ENCODE measurements around the gene DNAH10. TPM values are rescaled to one million over a fixed set of nuclear protein-coding genes. Genes with fewer than 3 reads are reported as not detected.

DNAH10 gene
- total RNA-seq, 2 donors from 2014 or later: 0.09 to 0.64 TPM

DNA sequence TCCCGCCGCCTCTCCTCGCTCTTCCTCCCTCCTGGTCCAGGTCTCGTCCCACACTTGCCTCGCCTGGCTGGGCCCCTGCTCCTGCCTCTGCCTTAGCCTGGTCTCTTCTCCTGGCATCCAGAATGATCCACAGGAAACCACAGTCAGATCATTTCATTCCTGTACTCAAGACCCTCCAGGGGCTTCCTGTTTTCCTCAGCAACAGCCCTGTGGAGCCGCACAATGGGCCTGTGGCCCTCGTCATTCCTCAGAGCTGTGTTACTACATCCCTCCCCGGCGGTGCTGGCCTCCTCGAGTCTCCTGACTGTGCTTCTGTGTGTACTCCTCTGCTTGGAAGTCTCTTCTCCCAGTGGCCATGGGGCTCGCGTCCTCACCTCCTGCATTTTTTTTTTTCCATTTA, 29.9 kb upstream of the DNAH10 start:
- WGBS, 2 experiments (ENCODE audit: insufficient coverage in 1 of 2, insufficient read length in 1 of 2): 89 to 91% methylated on average over 12 of the region's 12 CpGs
- Histone ChIP-seq H3K9ac (ENCODE audit: extremely low read depth, low read length, poor library complexity, severe bottlenecking) (no peak overlapping the region), H3K27me3 (ENCODE audit: control insufficient read depth, insufficient read depth, low read length, poor library complexity, severe bottlenecking) (no peaks in the 10 kb centered on the region), H3K4me1 (ENCODE audit: control insufficient read depth, insufficient read depth, low read length) (no peaks in the 10 kb centered on the region), H3K36me3 (ENCODE audit: control insufficient read depth, insufficient read depth, low read length) (peaks cover 86% of the 10 kb centered on the region), H3K27ac (ENCODE audit: low read depth, low read length) (no peak overlapping the region), H3K9me3 (ENCODE audit: control insufficient read depth, low read length) (no peaks in the 10 kb centered on the region), H3K4me3 (ENCODE audit: low read length) (no peak overlapping the region)
- no peaks in the 10 kb centered on the region for H3K4me1 Mint-ChIP-seq
- no peaks in the 10 kb centered on the region for H3K9me3 Mint-ChIP-seq
- TF ChIP-seq, protein P1, sequence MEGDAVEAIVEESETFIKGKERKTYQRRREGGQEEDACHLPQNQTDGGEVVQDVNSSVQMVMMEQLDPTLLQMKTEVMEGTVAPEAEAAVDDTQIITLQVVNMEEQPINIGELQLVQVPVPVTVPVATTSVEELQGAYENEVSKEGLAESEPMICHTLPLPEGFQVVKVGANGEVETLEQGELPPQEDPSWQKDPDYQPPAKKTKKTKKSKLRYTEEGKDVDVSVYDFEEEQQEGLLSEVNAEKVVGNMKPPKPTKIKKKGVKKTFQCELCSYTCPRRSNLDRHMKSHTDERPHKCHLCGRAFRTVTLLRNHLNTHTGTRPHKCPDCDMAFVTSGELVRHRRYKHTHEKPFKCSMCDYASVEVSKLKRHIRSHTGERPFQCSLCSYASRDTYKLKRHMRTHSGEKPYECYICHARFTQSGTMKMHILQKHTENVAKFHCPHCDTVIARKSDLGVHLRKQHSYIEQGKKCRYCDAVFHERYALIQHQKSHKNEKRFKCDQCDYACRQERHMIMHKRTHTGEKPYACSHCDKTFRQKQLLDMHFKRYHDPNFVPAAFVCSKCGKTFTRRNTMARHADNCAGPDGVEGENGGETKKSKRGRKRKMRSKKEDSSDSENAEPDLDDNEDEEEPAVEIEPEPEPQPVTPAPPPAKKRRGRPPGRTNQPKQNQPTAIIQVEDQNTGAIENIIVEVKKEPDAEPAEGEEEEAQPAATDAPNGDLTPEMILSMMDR (conservative IDR thresholded peaks at IDR 0.05): no peak
- no peak for DNase-seq
- peaks cover 89% of the 10 kb centered on the region for H3K36me3 Mint-ChIP-seq (ENCODE audit: low read depth)
- no peak overlapping the region for H3K4me3 Mint-ChIP-seq
- H3K27me3 Mint-ChIP-seq (ENCODE audit: insufficient read depth): no peaks in the 10 kb centered on the region
- H3K27ac Mint-ChIP-seq: peak overlapping the region; percentile 45

DNA sequence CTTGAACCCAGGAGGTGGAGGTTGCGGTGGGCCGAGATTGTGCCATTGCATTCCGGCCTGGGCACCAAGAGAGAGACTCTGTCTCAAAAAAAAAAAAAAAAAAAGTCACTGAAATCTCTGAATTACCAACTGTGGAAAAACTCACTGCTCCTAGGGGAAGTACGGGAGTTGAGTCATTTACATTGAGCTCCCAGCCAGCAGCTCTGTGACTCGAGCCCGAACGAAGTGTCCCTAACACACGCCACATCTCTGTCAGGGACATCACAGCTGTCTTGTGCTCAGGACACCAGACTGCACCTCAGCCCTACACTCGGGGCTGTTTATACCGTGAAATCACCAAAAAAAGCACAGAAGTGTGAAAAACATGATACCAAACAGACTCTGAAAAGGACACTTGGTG, 28.9 kb upstream of the DNAH10 start:
- H3K27me3 Mint-ChIP-seq (ENCODE audit: insufficient read depth): no peaks in the 10 kb centered on the region
- no peak overlapping the region for H3K4me3 Mint-ChIP-seq
- H3K9ac ChIP-seq (ENCODE audit: extremely low read depth, low read length, poor library complexity, severe bottlenecking): no peak overlapping the region
- no peaks in the 10 kb centered on the region for H3K27me3 ChIP-seq (ENCODE audit: control insufficient read depth, insufficient read depth, low read length, poor library complexity, severe bottlenecking)
- H3K36me3 Mint-ChIP-seq (ENCODE audit: low read depth): peaks cover 89% of the 10 kb centered on the region
- no peaks in the 10 kb centered on the region for H3K9me3 ChIP-seq (ENCODE audit: control insufficient read depth, low read length)
- H3K27ac ChIP-seq (ENCODE audit: low read depth, low read length): no peak overlapping the region
- TF ChIP-seq, protein P1 (conservative IDR thresholded peaks at IDR 0.05): no peak
- 88 to 95% methylated on average over 7 to 10 of the region's 10 CpGs for WGBS, 2 experiments (ENCODE audit: insufficient coverage in 1 of 2, insufficient read length in 1 of 2)
- no peak for DNase-seq
- H3K9me3 Mint-ChIP-seq: no peaks in the 10 kb centered on the region
- peaks cover 84% of the 10 kb centered on the region for H3K36me3 ChIP-seq (ENCODE audit: control insufficient read depth, insufficient read depth, low read length)
- H3K4me1 Mint-ChIP-seq: no peaks in the 10 kb centered on the region
- H3K27ac Mint-ChIP-seq: peak overlapping the region; percentile 44
- no peak overlapping the region for H3K4me3 ChIP-seq (ENCODE audit: low read length)
- no peaks in the 10 kb centered on the region for H3K4me1 ChIP-seq (ENCODE audit: control insufficient read depth, insufficient read depth, low read length)

DNA sequence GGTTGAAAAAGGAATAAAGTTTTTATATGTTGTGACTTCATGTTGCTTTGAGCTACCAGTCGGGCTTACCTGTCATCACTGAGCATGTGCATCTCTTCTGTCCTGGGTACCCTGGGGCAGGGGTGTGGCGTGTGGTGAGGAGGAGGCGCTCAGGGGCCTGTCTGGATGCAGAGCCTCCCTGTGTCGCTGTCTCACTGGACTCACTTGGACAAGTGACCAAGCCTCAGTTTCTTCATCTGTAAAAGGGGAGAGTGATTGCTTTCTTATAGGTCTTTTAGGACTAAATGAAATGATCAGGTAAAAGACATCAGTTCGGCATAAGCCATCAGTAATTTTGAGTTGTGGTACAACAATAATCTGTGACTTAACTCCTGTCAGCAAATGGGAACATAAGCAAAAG, 27.8 kb upstream of the DNAH10 start:
- H3K27ac ChIP-seq (ENCODE audit: low read depth, low read length): no peak overlapping the region
- no peaks in the 10 kb centered on the region for H3K9me3 ChIP-seq (ENCODE audit: control insufficient read depth, low read length)
- no peaks in the 10 kb centered on the region for H3K9me3 Mint-ChIP-seq
- no peaks in the 10 kb centered on the region for H3K27me3 ChIP-seq (ENCODE audit: control insufficient read depth, insufficient read depth, low read length, poor library complexity, severe bottlenecking)
- no peak overlapping the region for H3K27ac Mint-ChIP-seq
- DNase-seq: no peak
- H3K4me3 Mint-ChIP-seq: no peak overlapping the region
- 74 to 79% methylated on average over 5 of the region's 5 CpGs for WGBS, 2 experiments (ENCODE audit: insufficient coverage in 1 of 2, insufficient read length in 1 of 2)
- TF ChIP-seq, protein P1 (conservative IDR thresholded peaks at IDR 0.05): no peak
- H3K4me1 Mint-ChIP-seq: no peaks in the 10 kb centered on the region
- no peak overlapping the region for H3K9ac ChIP-seq (ENCODE audit: extremely low read depth, low read length, poor library complexity, severe bottlenecking)
- H3K27me3 Mint-ChIP-seq (ENCODE audit: insufficient read depth): no peaks in the 10 kb centered on the region
- H3K36me3 ChIP-seq (ENCODE audit: control insufficient read depth, insufficient read depth, low read length): peaks cover 84% of the 10 kb centered on the region
- H3K4me3 ChIP-seq (ENCODE audit: low read length): no peak overlapping the region
- peaks cover 89% of the 10 kb centered on the region for H3K36me3 Mint-ChIP-seq (ENCODE audit: low read depth)
- no peaks in the 10 kb centered on the region for H3K4me1 ChIP-seq (ENCODE audit: control insufficient read depth, insufficient read depth, low read length)
